Activated naive CD4-positive, alpha-beta T cell treated with Interleukin-2 at 50 U/mL for 16 hours (primary cell): ENCODE results near the gene ELANE.
"Not testable (repeated sequence)": the region's sequence is repeated elsewhere in the genome, so short reads cannot be mapped to it uniquely, and the experiment has no call there.

ENCODE experiments used
- DNase-seq: peaks from one replicate; pipeline ENCODE4 v3.0.0-alpha.2; 2020

ELANE gene

DNA sequence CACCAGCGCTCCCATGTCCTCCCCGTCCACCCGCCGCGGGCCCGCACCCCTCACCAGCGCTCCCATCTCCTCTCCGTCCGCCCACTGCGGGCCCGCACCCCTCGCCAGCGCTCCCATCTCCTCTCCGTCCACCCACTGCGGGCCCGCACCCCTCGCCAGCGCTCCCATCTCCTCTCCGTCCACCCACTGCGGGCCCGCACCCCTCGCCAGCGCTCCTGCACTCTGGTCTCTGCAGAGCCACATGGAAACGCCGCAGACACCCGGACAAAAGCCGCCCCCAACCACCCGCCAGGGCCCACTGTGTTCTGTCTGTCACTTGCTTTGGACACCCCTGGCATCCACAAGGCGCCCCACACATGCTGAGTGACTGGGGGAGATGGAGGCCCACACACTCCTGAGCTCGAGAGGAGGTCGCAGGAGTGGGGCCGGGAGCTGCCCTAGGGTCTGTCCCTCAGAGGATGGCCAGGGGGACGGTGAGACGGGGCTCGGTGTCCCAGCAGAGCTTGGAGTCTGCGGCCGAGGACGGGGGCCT, 14.7 kb downstream of the ELANE start:
- no peak for DNase-seq

DNA sequence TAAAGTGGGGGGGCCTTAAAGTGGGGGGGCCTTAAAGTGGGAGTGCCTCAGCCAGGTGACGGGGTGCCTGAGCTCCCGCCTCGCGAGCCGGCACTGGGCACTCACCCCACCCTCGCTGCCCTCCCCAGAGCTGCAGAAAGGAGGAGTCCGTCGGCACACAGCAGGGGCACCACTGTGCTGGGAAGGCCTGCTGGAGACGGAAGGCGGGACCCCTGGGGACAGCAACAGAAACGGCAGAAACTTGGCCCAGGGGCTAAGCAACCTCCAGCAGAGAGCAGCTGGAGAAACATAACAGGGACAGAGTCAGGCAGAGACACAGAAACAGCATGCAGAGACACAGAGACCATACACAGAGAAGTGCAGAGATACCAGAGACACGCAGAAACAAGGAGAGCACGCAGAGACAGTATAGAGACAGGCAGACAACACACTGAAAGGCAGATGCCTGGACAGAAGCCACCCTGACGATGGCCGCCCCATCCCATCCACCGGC, 15.2 kb downstream of the ELANE start:
- DNase-seq = no peak

DNA sequence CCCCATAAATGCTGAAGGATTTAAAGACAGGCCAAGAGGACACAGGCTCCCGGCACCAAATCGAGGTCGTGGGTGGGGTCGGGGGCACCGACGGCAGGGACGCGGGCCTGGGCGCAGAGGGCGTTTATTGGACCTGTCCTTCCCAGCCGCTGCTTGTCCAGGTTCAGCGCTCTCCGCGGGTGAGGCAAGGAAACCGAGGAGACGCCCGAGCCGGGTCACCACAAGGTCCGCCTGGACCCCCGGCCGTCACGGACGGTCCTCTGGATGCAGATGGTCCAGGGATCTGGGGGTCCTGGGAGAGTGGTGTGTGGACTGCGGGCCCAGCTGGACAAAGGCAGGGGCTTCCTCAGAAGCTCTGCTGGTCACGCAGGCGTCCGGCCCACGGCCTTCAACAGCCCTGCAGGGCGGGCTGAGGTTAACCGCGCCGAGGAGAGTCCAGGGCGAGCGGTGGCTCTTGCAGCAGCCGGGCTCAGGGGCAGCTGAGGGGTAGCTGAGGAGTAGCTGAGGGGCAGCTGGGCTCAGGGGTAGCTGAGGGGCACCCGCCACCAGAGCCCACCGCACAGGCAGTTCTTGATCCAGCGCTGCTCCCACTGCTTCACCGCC, 15.9 kb downstream of the ELANE start:
- no peak for DNase-seq

DNA sequence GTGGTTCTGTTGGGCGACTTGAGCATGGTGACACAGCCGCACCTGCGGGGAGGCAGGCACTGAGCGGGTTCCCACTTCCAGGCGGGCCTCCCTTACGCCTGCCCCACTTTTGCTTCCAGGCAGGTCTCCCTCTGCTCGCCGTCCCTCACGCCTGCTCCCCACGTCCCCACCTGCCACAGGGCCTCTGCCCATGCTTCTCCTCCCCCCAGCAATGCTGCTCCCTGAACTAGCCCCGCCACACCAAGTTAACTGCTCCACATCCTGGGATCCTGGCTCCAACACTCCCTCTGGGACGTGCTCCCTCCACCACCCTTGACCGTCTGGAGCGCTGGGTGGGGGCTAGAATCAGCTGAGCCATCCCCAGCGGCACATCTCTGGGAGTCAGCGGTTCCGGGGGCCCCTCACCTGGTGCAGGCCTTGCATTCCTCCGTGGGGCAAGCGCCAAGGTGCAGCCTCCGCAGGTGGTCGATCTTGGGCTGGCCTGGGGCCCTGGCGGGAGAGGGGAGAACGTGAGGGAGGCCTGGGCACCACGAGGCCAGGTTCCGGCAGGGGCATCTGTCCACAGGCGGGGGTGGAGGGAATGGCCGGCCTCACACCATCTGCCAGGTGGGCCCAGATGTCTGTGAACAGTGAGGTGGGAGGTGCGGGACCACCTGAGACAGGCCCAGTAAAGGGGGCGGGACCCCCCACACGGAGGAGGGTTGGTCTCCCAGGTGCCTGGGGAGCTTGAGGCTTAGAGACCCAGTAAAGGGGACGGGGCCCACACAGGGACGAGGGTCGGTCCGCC, 16.5 kb downstream of the ELANE start:
- DNase-seq = no peak

DNA sequence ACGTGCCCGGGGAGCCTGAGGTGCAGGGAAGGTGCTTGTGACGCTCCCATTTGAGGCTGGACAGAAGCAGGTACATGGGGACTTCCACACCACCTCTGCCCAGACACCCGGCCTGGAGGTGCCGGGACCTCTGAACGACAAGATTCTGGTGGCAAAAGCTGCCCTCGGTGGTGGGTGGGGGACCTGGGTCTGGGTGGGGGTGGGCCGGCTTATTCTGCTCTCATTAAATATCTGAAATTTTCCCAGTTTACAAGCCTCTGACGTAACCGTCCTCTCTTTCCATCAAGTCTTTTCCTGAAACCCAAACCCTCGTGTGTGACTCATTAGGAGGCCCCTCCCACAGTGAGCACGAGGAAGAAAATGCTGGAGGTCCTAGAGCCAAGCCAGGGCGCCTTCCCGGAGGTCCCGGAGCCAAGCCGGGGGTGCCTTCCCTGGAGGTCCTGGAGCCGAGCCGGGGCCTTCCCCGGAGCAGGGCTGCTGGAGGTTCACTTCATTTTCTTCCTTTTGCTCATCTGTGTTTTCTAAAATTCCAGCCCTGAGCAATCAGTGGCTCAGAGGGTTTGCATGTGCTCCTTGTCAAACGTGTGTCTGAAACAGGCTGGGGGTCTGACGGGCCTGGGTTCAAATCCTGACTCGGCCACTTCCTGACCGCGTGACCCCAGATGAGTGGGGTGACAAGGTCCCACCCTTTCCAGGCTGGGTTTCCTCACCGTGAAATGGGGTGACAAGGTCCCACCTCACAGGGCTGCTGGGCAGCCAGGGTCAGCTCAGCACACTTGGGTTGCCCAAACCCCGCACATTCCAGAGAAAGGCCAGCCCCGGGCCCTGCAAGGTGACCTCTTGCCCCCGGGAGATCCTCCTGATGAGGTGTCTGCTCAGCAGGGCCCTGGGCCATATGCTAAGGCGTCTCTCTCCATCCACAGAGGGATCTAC, 17.4 kb downstream of the ELANE start:
- DNase-seq = no peak

DNA sequence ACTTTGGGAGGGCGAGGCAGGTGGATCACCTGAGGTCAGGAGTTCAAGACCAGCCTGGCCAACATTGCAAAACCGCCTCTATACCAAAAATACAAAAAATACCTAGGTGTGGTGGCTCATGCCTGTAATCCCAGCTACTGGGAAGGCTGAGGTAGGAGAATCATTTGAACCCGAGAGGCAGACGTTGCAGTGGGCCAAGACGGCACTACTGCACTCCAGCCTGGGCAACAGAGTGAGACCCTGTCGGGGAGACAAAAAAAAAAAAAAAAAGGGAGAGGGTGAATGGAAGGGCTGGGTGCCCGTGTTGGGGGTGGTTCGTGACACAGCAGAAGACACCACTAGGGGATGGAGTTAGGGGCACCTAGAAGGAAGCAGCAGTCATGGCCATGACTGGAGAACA, 18.2 kb downstream of the ELANE start:
- no peak for DNase-seq

DNA sequence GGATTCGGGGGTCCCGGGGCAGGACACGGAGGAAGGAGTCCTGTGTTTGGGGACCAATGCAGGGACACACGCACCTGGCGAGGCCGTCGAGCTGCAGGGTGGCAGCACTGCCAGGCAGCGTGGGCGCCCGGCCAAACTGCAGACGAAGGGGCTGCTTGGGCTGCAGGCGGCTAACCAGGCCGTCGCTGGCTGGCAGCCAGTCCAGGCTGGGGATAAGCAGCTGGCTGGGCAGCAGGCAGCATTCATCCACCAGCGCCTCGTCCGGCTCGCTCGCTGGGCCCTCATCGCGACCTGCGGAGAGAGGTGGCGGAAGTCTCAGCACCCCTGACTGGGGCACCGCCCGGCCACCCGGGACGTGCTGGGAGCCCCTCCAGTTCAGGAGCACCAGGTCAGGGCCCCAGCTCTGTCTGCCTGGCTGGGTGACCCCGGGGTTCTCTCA, 18.9 kb downstream of the ELANE start:
- DNase-seq = no peak

DNA sequence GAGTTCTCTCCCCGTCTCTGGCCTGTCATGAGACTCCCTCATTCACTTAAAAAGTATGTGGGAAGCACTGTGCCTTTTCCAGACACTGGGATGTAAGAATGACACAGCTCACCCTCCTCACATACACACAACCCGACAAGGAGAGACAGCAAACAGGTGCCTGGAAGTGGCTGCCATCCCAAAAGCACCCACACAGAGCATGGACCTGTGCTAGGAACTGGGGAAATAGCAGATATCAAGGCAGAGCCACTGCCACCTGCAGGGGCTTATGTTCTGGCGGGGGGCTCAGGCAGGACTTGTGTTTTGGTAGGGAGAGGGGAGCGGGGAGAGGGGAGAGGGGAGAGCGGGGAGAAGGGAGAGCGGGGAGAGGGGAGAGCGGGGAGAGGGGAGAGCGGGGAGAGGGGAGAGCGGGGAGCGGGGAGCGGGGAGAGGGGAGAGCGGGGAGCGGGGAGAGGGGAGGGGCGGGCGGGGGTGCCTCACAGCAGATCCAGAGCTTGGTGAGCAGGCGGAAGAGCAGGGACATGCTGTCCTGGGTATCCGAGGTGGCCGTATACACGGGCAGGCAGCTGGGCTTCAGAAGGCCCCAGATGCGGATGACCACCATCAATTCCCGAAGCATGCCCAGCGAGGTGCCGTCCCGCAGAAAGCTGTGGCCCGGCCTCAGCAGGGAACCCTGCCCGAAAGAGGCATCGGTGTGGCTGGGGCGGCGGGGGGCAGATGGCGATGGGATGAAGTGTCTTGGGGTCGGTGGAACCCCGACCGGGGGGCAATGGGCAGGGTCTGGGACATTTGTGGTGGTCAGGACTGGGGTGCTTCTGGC, 19.6 kb downstream of the ELANE start:
- peak; percentile 13 for DNase-seq

DNA sequence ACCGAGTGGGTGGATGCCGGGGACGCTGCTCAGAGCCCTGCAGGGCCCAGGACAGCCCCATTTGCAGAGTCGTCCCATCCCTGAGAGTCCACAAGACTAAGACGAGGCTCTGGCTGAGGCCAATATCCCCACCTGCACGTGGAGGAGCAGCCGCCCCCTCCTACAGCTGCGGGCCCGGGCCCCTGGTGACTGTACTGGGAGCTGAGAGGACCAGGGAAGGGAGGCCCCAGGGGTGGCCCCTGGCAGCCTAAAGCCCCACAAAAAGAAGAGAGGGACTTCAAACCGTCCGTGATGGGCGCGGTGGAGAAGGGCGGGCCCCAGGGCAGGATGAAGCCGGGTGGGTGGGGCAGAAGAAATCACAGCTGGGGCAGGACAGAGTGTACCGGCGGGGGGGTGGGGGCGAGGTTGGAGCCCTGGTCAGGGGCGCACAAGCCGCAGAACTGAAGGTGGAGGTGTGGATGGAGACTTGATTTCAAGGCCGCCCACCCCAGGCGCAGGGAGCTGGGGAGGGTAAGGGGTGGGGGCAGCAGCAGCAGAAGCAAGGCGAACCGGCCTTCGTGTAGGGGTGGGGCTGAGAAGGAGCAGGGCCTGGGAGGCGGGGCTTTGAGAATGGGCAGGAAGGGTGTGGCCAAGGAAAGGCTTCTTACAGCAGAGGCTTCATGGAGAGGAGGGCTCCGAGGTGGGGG, 20.3 kb downstream of the ELANE start:
- DNase-seq = peak; percentile 81

DNA sequence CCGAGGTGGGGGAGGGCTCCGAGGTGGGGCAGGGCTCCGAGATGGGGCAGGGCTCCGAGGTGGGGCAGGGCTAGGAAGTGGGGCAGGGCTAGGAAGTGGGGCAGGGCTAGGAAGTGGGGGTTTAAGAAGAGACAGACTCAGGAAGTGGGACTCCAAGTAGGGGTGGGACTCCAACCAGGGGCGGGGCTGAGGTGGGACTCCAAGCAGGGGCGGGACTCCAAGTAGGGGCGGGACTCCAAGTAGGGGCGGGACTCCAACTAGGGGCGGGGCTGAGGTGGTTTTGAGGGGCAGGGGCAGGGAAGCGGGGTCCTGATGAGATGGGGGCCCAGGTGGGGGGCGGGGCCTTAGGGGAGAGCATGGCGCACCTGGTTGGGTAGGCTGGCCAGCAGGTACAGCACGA, 21.0 kb downstream of the ELANE start:
- peak; percentile 64 for DNase-seq

DNA sequence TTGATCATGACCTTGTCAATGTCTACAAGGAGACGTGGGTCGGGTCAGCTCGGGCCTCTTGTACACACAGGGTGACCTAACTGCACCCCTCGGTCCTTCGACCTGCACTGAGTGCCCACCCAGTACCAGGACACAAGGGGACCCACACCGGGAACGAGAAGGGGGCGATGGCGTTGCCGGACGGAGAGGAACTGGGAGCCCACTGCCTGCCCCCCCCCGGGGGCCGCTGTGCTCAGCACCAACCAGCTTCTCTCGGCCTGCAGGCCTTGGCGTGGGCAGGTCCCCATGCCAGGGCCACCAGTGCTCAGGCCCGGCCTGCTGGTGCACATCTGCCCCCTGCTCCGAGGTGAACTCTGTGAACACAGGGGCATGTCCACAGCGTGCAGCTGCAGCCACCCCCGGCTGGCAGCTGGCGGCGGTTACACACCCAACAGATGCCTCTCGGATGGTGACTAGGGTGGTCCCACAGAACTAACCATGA, 21.5 kb downstream of the ELANE start:
- no peak for DNase-seq

DNA sequence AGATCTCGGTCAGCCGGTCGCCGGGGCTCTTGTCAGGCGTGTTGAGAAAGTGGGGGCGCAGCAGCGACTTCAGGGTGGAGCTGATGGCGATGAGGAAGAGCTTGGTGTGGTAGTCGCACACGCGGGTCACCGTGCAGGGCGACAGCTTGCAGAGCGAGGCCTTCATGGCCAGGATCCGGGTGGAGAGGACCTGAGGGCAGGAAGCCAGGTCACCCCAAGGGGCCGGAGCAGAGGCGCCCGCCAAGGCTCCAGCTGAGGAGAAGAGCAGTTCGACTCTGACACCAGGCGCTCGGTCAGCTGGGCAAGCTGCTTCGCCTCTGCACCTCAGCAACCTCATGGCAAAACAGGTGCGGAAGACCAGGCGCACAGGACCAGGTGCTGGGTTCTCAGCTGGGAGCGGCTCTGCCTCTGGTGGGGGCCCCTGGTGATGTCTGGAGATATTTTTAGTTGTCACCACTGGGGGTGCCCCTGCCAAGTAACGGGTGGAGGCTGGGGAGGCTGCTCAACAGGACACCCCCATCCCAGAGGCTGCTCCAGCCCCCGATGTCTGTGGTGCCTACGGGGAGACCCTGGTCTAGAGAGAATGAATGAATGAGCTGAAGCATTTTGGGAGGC, 23.3 kb downstream of the ELANE start:
- DNase-seq = no peak

DNA sequence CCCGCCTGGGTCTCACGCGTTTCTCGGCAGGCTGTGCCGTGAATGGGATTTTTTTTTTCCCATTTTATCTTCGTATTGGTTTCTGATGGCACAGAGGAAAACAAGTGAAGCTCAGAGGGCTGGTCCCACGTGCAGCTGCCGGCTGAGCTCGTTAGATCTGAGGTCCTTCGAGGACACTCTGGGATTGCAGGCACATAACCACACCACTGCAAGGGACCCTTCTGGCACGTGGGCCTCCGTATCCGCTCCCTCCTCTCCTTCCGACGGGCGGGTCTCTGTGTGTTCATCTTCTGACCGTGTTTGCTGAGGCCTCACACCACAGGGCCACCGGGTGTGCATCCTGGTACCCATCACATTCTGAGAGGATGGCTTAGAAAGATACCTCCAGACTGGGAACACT, 24.0 kb downstream of the ELANE start:
- DNase-seq = no peak

DNA sequence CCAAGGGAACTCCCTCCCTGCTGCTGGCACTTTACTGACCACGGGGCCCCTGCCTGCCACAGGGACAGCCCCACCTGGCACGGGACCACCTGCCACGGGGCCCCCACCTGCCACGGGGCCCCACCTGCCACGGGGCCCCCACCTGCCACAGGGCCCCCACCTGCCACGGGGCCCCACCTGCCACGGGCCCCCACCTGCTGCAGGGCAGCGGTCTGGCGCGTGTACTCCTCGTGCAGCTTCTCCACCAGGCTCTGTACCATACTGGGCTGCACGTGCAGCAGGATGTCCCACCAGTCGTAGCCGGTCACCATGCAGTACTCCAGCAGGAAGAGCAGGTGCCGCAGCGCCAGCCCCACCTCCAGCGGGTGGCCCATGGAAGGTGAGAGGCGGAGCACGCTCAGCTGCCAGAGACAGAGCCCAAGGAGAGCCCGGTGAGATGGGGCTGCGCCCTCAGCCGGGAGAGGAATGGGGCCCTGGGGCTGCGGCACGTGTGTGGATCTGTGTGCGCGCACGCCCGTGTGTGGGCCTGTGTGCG, 24.7 kb downstream of the ELANE start:
- DNase-seq = no peak

DNA sequence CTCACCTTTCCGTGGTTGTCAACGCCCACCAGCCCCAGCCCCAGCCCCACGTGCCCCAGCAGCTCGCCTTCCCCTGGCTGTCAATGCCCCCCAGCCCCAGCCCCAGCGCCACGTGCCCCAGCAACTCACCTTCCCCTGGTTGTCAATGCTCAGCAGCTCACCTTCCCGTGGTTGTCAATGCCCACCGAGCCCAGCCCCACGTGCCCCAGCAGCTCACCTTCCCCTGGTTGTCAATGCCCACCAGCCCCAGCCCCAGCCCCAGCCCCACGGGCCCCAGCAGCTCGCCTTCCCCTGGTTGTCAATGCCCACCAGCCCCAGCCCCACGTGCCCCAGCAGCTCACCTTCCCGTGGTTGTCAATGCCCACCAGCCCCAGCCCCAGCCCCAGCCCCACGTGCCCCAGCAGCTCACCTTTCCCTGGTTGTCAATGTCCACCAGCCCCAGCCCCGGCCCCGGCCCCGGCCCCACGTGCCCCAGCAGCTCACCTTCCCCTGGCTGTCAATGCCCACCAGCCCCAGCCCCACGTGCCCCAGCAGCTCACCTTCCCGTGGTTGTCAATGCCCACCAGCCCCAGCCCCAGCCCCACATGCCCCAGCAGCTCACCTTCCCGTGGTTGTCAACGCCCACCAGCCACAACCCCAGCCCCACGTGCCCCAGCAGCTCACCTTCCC, 26.0 kb downstream of the ELANE start:
- DNase-seq = not testable (repeated sequence)

DNA sequence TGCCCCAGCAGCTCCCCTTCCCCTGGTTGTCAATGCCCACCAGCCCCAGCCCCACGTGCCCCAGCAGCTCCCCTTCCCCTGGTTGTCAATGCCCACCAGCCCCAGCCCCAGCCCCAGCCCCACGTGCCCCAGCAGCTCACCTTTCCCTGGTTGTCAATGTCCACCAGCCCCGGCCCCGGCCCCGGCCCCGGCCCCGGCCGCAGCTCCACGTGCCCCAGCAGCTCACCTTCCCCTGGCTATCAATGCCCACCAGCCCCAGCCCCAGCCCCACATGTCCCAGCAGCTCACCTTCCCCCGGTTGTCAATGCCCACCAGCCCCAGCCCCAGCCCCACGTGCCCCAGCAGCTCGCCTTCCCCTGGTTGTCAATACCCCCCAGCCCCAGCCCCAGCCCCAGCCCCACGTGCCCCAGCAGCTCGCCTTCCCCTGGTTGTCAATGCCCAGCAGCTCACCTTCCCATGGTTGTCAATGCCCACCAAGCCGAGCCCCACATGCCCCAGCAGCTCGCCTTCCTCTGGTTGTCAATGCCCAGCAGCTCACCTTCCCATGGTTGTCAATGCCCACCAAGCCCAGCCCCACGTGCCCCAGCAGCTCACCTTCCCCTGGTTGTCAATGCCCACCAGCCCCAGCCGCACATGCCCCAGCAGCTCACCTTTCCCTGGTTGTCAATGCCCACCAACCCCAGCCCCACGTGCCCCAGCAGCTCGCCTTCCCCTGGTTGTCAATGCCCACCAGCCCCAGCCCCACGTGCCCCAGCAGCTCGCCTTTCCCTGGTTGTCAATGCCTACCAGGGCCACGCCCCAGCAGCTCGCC, 26.9 kb downstream of the ELANE start:
- DNase-seq = not testable (repeated sequence)

DNA sequence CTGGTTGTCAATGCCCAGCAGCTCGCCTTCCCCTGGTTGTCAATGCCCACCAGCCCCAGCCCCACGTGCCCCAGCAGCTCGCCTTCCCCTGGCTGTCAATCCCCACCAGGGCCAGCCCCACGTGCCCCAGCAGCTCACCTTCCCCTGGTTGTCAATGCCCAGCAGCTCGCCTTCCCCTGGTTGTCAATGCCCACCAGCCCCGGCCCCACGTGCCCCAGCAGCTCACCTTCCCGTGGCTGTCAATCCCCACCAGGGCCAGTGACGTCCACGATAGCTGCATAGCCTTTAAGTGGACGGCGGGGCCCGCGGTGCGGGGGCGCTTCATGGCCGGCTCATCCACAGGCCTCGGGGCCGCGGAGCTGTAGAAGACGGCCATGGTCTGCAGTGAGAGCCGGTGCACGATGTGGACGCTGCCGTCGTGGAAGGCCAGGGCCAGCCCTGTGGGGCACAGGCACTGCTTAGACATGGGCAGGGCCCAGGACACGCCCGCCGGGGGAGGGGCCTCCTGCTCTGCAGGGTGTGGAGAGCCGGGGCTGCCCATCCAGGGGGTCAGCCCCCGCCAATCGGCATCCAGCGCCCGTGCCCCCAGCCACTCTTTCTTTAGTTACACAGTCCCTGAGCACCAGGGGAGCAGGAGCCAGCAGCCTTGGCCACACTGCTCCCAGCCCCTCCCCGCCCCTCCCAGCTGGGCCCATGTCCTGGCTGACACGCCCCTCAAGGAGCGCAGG, 27.8 kb downstream of the ELANE start:
- no peak for DNase-seq

DNA sequence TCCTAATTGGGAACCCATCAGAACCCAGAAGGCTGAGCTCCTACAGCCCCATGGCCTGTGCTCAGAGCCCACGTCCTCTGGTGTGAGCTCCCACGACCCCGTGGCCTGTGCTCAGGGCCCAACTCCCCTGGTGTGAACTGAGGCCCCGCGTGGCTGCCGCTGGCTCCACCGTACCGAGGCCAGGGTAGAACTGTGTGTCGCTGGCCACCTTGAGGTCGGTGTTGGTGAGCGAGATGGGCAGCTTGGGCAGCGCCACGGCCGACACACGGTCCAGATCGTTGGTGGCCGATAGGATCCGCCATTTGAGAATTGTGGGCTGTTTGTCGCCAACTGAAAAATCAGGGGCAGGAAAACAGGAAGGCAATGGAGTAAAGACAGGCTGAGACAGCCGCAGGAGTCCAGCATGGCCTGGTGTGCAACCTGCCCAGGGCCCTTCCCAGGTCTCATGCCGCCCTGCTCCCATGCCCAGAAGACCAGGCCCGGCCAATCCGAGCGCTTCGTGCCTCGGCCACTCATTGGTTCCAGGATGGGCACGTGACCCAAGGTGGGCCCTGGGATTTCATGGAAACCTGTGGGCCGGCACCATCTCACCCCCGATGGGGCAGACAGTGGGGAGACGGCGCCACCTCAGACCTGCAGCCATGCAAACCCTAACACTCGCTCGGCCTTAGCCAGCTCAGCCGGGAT, 29.4 kb downstream of the ELANE start:
- no peak for DNase-seq
